Smooth muscle cell of trachea (primary cell): ENCODE results near the gene OR2B2. TPM values are rescaled to one million over a fixed set of nuclear protein-coding genes. Genes with fewer than 3 reads are reported as not detected.

Experiments
- total RNA-seq: library from RNA; depleted of rRNA; stranded (reverse); fragments of >200 nt; gene quantifications from 2 replicates; pipeline ENCODE4 v1.2.1, GENCODE V29; 2014

The OR2B2 gene
- total RNA-seq, result not detected in 2 replicates

GRCh38 chr6:27911956-27912446 is at the start of gene OR2B2:
Gene OR2B2 (minus strand): TSS chr6:27912396. CDS start chr6:27912319, 77 bp downstream.

DNA sequence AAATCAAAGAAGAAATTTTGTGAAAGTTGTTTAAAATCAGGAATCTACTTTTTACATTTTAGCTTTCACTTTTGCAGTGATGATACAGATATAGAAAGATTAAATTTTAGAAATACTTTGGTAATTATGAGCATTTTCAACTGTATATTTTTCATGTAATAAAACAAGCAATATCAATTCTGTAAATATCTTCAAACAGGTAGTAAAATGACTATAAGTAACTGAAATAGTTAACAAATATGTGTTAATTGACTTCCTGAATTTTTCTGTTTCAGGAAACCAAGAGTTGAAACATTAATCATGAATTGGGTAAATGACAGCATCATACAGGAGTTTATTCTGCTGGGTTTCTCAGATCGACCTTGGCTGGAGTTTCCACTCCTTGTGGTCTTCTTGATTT is 44.7 kb upstream of the OR2B2 start, which contains the start of gene OR2B6:
Gene OR2B6 (plus strand): TSS at position 301 of the 400 bp plus-strand sequence. CDS start 0 bp downstream, at position 301.

Other genes with a start within 250 kb of the OR2B2 start
- not detected in 2 replicates for gene OR2B6, start 44.8 kb upstream of the OR2B2 start, total RNA-seq
- gene ZNF165, start 168.2 kb upstream of the OR2B2 start, total RNA-seq, result 0.29 and 0.33 TPM in 2 replicates
- 2.0 and 2.3 TPM in 2 replicates for gene ZSCAN16, start 212.2 kb upstream of the OR2B2 start, total RNA-seq
- 18.3 and 18.4 TPM in 2 replicates for gene ZKSCAN8, start 229.5 kb upstream of the OR2B2 start, total RNA-seq